Measurements from ENCODE around the gene NACA2.

Gene NACA2

GRCh38 chr17:61543786-61544415 is 47.1 kb downstream of the NACA2 start:
- no peak overlapping the region for H3K4me3 ChIP-seq (replicated peaks in 1 of 2; ENCODE audit: low read depth in 2 of 2, low read length in 2 of 2)
- no peak for TF ChIP-seq CTCF (IDR thresholded peaks at IDR 0.05; ENCODE audit: low read depth, low read length)
- DNase-seq (ENCODE audit: low read depth in 2 of 2) = no peak

GRCh38 chr17:61542027-61542426 is 49.0 kb downstream of the NACA2 start:
- H3K4me3 ChIP-seq (replicated peaks in 1 of 2; ENCODE audit: low read depth in 2 of 2, low read length in 2 of 2) = no peak overlapping the region
- no peak for DNase-seq (ENCODE audit: low read depth in 2 of 2)
- no peak for TF ChIP-seq CTCF (IDR thresholded peaks at IDR 0.05; ENCODE audit: low read depth, low read length)

- no peak for TF ChIP-seq CTCF (IDR thresholded peaks at IDR 0.05; ENCODE audit: low read depth, low read length)
- DNase-seq (ENCODE audit: low read depth in 2 of 2) = no peak
- H3K4me3 ChIP-seq (replicated peaks in 1 of 2; ENCODE audit: low read depth in 2 of 2, low read length in 2 of 2) = no peak overlapping the region
Measured at GRCh38 chr17:61540874-61541273, 50.1 kb downstream of the NACA2 start.

Measured in cardiac fibroblast (primary cell).